GM23338 (cell line): Measurements from ENCODE around the gene EGLN3. TPM values are rescaled to one million over a fixed set of nuclear protein-coding genes. Genes with fewer than 3 reads are reported as not detected.

ENCODE experiments used
- ATAC-seq: fragments of 200-7000 bp; cut with Tn5 transposase; 3 replicates; pipeline ENCODE4 v1.9.1; 2020
- DNase-seq: peaks from one replicate; pipeline ENCODE4 v3.0.0-alpha.2; 2015; ENCODE audit warnings: low spot score
- H2AFZ ChIP-seq: fragments of 200-600 bp; sonication (generic); 2 replicates; pipeline ENCODE4 v1.8.0; 2016; ENCODE audit warnings: antibody characterized with exemption, mild to moderate bottlenecking, moderate library complexity
- H3F3A ChIP-seq: fragments of 200-600 bp; sonication (generic); replicated peaks from 2 replicates; pipeline ENCODE4 v1.8.0; 2017; ENCODE audit warnings: antibody characterized with exemption, mixed run types, low read depth
- H3K27ac ChIP-seq: fragments of 200-600 bp; sonication (generic); 2 replicates; pipeline ENCODE4 v1.6.1; 2016; ENCODE audit warnings: low read depth
- H3K27me3 ChIP-seq: fragments of 200-600 bp; sonication (generic); 2 replicates; pipeline ENCODE4 v1.8.0; 2016; ENCODE audit warnings: mild to moderate bottlenecking, mixed run types, moderate library complexity; ENCODE audit not compliant: insufficient read depth
- H3K36me3 ChIP-seq: fragments of 200-600 bp; sonication (generic); 2 replicates; pipeline ENCODE4 v1.8.0; 2016; ENCODE audit warnings: mild to moderate bottlenecking; ENCODE audit not compliant: insufficient read depth
- H3K4me1 ChIP-seq: fragments of 200-600 bp; sonication (generic); 2 replicates; pipeline ENCODE4 v1.8.0; 2016; ENCODE audit warnings: mild to moderate bottlenecking, moderate library complexity; ENCODE audit not compliant: insufficient read depth
- H3K4me2 ChIP-seq: fragments of 200-600 bp; sonication (generic); 2 replicates; pipeline ENCODE4 v1.7.1; 2017; ENCODE audit warnings: mixed run types
- H3K4me3 ChIP-seq: fragments of 200-600 bp; sonication (generic); 2 replicates; pipeline ENCODE4 v1.6.1; 2016; ENCODE audit warnings: mixed run types
- H3K79me2 ChIP-seq: fragments of 200-600 bp; sonication (generic); replicated peaks from 2 replicates; pipeline ENCODE4 v1.8.0; 2017; ENCODE audit warnings: mild to moderate bottlenecking; ENCODE audit not compliant: insufficient read depth
- H3K9me2 ChIP-seq: fragments of 200-600 bp; sonication (generic); 2 replicates; pipeline ENCODE4 v1.8.0; 2017; ENCODE audit not compliant: insufficient read depth
- H4K20me1 ChIP-seq: fragments of 200-600 bp; sonication (generic); replicated peaks from 2 replicates; pipeline ENCODE4 v1.8.0; 2017; ENCODE audit warnings: mild to moderate bottlenecking; ENCODE audit not compliant: insufficient read depth
- H3K27ac Mint-ChIP-seq: 2 replicates; pipeline ENCODE4 v1.8.0; 2020; ENCODE audit warnings: inconsistent platforms, mild to moderate bottlenecking, moderate library complexity, mixed read lengths
- H3K27me3 Mint-ChIP-seq: 3 replicates; pipeline ENCODE4 v1.8.0; 2022; ENCODE audit warnings: low read depth, mild to moderate bottlenecking, moderate library complexity, mixed read lengths, inconsistent platforms; ENCODE audit not compliant: insufficient read depth, poor library complexity
- H3K36me3 Mint-ChIP-seq: 3 replicates; pipeline ENCODE4 v1.8.0; 2021; ENCODE audit warnings: low read depth, mild to moderate bottlenecking, inconsistent platforms, moderate library complexity, mixed read lengths
- H3K4me1 Mint-ChIP-seq: 3 replicates; pipeline ENCODE4 v1.8.0; 2020; ENCODE audit warnings: mild to moderate bottlenecking, inconsistent platforms, mixed read lengths
- H3K4me3 Mint-ChIP-seq: 3 replicates; pipeline ENCODE4 v1.8.0; 2021; ENCODE audit warnings: moderate library complexity, mild to moderate bottlenecking, inconsistent platforms, mixed read lengths
- H3K9me3 Mint-ChIP-seq: 3 replicates; pipeline ENCODE4 v1.8.0; 2020; ENCODE audit warnings: moderate library complexity, mild to moderate bottlenecking, inconsistent platforms, mixed read lengths
- CREB1 ChIP-seq: fragments of 250-450 bp; sonication (Bioruptor Pico); IDR thresholded peaks from 2 replicates; pipeline ENCODE4 v1.5.0; 2020; ENCODE audit warnings: low read depth, mild to moderate bottlenecking, moderate library complexity
- EZH2 ChIP-seq: fragments of 200-600 bp; sonication (generic); IDR thresholded peaks from one replicate; pipeline ENCODE4 v1.8.0; 2017; ENCODE audit warnings: antibody characterized with exemption, mild to moderate bottlenecking, low read depth; ENCODE audit not compliant: unreplicated experiment
- EZH2phosphoT487 ChIP-seq: fragments of 200-600 bp; sonication (generic); IDR thresholded peaks from one replicate; pipeline ENCODE4 v1.8.1; 2018; ENCODE audit warnings: antibody characterized with exemption; ENCODE audit not compliant: unreplicated experiment
- JUNB ChIP-seq: IDR thresholded peaks from one replicate; pipeline ENCODE4 v1.6.1; 2016; ENCODE audit warnings: antibody characterized with exemption; ENCODE audit not compliant: unreplicated experiment
- NANOG ChIP-seq: IDR thresholded peaks from 2 replicates; pipeline ENCODE4 v1.6.1; 2016; ENCODE audit warnings: antibody characterized with exemption, borderline replicate concordance
- POLR2AphosphoS5 ChIP-seq: IDR thresholded peaks from 2 replicates; pipeline ENCODE4 v1.6.1; 2016; ENCODE audit warnings: antibody characterized with exemption, low read depth
- STAT1 ChIP-seq: IDR thresholded peaks from one replicate; pipeline ENCODE4 v1.6.1; 2016; ENCODE audit warnings: antibody characterized with exemption; ENCODE audit not compliant: unreplicated experiment
- ZNF114 ChIP-seq: fragments of 250-450 bp; sonication (Bioruptor Pico); IDR thresholded peaks from 2 replicates; pipeline ENCODE4 v1.5.0; 2020; ENCODE audit warnings: mild to moderate bottlenecking, moderate library complexity
- ZNF331 ChIP-seq: fragments of 250-450 bp; sonication (Bioruptor Pico); IDR thresholded peaks from 2 replicates; pipeline ENCODE4 v1.5.0; 2020; ENCODE audit warnings: low read depth, mild to moderate bottlenecking, moderate library complexity
- polyA plus RNA-seq: library from polyadenylated mRNA; unstranded; fragments of >200 nt; fragmentation: Nextera tagmentation; extraction: Ambion mirVana; gene quantifications from 2 replicates; pipeline ENCODE4 v1.2.1, GENCODE V29; 2016
- total RNA-seq: library from RNA; depleted of rRNA; stranded (reverse); fragments of >200 nt; shearing (Covaris generic); gene quantifications from 2 replicates; pipeline ENCODE4 v1.2.3, GENCODE V29; 2014
- TF ChIP-seq, protein P1 (sequence below): IDR thresholded peaks from one replicate; pipeline ENCODE4 v1.6.1; 2018; ENCODE audit warnings: antibody characterized with exemption; ENCODE audit not compliant: unreplicated experiment
- TF ChIP-seq, protein P2 (sequence below): IDR thresholded peaks from 2 replicates; pipeline ENCODE4 v1.6.1; 2016; ENCODE audit warnings: antibody characterized with exemption
- TF ChIP-seq, protein P3 (sequence below): fragments of 250-450 bp; sonication (Bioruptor Pico); IDR thresholded peaks from 2 replicates; pipeline ENCODE4 v1.5.0; 2020; ENCODE audit warnings: mild to moderate bottlenecking, moderate library complexity
- TF ChIP-seq, protein P4 (sequence below), 2 experiments: fragments of 200-600 bp in 1 of 2; sonication (generic) in 1 of 2; conservative IDR thresholded peaks; 2 replicates each; pipeline versions ENCODE4 v1.5.1 to v1.6.1; 2016 to 2017; ENCODE audit warnings: antibody characterized with exemption in 2 of 2, low read depth in 2 of 2, mild to moderate bottlenecking in 2 of 2, moderate library complexity in 1 of 2

The EGLN3 gene
- total and polyA plus RNA-seq, 2 experiments from 2014 or later = 26.8 to 42.9 TPM

DNA sequence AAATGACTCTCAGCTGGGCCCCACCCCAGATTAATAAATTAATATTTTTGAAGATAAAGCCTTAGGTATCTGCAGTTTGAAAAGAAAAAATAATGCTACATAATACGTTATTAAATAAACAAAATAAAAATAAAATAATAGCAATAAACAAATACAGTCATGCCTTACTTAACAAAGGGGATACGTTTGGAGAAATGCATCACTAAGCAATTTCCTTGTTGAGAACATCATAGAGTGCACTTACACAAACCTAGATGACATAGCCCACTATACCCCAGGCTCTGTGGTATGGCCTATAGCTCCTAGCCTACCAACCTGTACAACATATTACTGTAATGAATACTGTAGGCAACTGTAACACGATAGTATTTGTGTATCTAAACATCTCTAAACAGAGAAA lies 7.1 kb upstream of the EGLN3 start:
- no peaks in the 10 kb centered on the region for H3K27me3 ChIP-seq
- ATAC-seq = no peak
- H3K27ac ChIP-seq = no peak overlapping the region
- H3F3A ChIP-seq = no peaks in the 10 kb centered on the region
- Mint-ChIP-seq H3K27ac (no peak overlapping the region), H3K4me1 (peaks cover 4% of the 10 kb centered on the region), H3K36me3 (no peaks in the 10 kb centered on the region; the same call in 2 of the 3 replicates), H3K27me3 (peaks cover 1% of the 10 kb centered on the region), H3K4me3 (no peak overlapping the region), H3K9me3 (peaks cover 9% of the 10 kb centered on the region)
- TF ChIP-seq ZNF331 (CRISPR knock-in tag) (no peak), CREB1 (CRISPR knock-in tag) (no peak), ZNF114 (CRISPR knock-in tag) (no peak), NANOG (no peak), STAT1 (no peak), POLR2AphosphoS5 (no peak), JUNB (no peak), EZH2 (no peak), EZH2phosphoT487 (no peak)
- TF ChIP-seq, protein P1, sequence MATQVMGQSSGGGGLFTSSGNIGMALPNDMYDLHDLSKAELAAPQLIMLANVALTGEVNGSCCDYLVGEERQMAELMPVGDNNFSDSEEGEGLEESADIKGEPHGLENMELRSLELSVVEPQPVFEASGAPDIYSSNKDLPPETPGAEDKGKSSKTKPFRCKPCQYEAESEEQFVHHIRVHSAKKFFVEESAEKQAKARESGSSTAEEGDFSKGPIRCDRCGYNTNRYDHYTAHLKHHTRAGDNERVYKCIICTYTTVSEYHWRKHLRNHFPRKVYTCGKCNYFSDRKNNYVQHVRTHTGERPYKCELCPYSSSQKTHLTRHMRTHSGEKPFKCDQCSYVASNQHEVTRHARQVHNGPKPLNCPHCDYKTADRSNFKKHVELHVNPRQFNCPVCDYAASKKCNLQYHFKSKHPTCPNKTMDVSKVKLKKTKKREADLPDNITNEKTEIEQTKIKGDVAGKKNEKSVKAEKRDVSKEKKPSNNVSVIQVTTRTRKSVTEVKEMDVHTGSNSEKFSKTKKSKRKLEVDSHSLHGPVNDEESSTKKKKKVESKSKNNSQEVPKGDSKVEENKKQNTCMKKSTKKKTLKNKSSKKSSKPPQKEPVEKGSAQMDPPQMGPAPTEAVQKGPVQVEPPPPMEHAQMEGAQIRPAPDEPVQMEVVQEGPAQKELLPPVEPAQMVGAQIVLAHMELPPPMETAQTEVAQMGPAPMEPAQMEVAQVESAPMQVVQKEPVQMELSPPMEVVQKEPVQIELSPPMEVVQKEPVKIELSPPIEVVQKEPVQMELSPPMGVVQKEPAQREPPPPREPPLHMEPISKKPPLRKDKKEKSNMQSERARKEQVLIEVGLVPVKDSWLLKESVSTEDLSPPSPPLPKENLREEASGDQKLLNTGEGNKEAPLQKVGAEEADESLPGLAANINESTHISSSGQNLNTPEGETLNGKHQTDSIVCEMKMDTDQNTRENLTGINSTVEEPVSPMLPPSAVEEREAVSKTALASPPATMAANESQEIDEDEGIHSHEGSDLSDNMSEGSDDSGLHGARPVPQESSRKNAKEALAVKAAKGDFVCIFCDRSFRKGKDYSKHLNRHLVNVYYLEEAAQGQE = no peak
- TF ChIP-seq, protein P2, sequence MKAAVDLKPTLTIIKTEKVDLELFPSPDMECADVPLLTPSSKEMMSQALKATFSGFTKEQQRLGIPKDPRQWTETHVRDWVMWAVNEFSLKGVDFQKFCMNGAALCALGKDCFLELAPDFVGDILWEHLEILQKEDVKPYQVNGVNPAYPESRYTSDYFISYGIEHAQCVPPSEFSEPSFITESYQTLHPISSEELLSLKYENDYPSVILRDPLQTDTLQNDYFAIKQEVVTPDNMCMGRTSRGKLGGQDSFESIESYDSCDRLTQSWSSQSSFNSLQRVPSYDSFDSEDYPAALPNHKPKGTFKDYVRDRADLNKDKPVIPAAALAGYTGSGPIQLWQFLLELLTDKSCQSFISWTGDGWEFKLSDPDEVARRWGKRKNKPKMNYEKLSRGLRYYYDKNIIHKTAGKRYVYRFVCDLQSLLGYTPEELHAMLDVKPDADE = no peak
- TF ChIP-seq, protein P3, sequence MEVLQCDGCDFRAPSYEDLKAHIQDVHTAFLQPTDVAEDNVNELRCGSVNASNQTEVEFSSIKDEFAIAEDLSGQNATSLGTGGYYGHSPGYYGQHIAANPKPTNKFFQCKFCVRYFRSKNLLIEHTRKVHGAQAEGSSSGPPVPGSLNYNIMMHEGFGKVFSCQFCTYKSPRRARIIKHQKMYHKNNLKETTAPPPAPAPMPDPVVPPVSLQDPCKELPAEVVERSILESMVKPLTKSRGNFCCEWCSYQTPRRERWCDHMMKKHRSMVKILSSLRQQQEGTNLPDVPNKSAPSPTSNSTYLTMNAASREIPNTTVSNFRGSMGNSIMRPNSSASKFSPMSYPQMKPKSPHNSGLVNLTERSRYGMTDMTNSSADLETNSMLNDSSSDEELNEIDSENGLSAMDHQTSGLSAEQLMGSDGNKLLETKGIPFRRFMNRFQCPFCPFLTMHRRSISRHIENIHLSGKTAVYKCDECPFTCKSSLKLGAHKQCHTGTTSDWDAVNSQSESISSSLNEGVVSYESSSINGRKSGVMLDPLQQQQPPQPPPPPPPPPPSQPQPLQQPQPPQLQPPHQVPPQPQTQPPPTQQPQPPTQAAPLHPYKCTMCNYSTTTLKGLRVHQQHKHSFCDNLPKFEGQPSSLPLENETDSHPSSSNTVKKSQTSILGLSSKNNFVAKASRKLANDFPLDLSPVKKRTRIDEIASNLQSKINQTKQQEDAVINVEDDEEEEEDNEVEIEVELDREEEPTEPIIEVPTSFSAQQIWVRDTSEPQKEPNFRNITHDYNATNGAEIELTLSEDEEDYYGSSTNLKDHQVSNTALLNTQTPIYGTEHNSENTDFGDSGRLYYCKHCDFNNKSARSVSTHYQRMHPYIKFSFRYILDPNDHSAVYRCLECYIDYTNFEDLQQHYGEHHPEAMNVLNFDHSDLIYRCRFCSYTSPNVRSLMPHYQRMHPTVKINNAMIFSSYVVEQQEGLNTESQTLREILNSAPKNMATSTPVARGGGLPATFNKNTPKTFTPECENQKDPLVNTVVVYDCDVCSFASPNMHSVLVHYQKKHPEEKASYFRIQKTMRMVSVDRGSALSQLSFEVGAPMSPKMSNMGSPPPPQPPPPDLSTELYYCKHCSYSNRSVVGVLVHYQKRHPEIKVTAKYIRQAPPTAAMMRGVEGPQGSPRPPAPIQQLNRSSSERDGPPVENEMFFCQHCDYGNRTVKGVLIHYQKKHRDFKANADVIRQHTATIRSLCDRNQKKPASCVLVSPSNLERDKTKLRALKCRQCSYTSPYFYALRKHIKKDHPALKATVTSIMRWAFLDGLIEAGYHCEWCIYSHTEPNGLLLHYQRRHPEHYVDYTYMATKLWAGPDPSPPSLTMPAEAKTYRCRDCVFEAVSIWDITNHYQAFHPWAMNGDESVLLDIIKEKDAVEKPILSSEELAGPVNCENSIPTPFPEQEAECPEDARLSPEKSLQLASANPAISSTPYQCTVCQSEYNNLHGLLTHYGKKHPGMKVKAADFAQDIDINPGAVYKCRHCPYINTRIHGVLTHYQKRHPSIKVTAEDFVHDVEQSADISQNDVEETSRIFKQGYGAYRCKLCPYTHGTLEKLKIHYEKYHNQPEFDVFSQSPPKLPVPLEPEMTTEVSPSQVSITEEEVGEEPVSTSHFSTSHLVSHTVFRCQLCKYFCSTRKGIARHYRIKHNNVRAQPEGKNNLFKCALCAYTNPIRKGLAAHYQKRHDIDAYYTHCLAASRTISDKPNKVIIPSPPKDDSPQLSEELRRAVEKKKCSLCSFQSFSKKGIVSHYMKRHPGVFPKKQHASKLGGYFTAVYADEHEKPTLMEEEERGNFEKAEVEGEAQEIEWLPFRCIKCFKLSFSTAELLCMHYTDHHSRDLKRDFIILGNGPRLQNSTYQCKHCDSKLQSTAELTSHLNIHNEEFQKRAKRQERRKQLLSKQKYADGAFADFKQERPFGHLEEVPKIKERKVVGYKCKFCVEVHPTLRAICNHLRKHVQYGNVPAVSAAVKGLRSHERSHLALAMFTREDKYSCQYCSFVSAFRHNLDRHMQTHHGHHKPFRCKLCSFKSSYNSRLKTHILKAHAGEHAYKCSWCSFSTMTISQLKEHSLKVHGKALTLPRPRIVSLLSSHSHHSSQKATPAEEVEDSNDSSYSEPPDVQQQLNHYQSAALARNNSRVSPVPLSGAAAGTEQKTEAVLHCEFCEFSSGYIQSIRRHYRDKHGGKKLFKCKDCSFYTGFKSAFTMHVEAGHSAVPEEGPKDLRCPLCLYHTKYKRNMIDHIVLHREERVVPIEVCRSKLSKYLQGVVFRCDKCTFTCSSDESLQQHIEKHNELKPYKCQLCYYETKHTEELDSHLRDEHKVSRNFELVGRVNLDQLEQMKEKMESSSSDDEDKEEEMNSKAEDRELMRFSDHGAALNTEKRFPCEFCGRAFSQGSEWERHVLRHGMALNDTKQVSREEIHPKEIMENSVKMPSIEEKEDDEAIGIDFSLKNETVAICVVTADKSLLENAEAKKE (CRISPR knock-in tag) = no peak
- TF ChIP-seq, protein P4, sequence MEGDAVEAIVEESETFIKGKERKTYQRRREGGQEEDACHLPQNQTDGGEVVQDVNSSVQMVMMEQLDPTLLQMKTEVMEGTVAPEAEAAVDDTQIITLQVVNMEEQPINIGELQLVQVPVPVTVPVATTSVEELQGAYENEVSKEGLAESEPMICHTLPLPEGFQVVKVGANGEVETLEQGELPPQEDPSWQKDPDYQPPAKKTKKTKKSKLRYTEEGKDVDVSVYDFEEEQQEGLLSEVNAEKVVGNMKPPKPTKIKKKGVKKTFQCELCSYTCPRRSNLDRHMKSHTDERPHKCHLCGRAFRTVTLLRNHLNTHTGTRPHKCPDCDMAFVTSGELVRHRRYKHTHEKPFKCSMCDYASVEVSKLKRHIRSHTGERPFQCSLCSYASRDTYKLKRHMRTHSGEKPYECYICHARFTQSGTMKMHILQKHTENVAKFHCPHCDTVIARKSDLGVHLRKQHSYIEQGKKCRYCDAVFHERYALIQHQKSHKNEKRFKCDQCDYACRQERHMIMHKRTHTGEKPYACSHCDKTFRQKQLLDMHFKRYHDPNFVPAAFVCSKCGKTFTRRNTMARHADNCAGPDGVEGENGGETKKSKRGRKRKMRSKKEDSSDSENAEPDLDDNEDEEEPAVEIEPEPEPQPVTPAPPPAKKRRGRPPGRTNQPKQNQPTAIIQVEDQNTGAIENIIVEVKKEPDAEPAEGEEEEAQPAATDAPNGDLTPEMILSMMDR (conservative IDR thresholded peaks at IDR 0.05; ENCODE audit: low read depth in 2 of 2) = no peak
- peaks cover 3% of the 10 kb centered on the region; the same call in 1 of the 2 replicates for H3K4me1 ChIP-seq
- DNase-seq = no peak
- H4K20me1 ChIP-seq = no peaks in the 10 kb centered on the region
- no peak overlapping the region for H3K4me2 ChIP-seq
- H3K9me2 ChIP-seq = no peaks in the 10 kb centered on the region
- H2AFZ ChIP-seq = no peak overlapping the region; the same call in 1 of the 2 replicates
- no peaks in the 10 kb centered on the region for H3K79me2 ChIP-seq
- no peaks in the 10 kb centered on the region for H3K36me3 ChIP-seq
- H3K4me3 ChIP-seq = no peak overlapping the region
